Liver (tissue), 3 donors: Measurements from ENCODE around the gene DAPK1.

Experiments
- FOXA1 ChIP-seq: IDR thresholded peaks from 2 replicates; pipeline ENCODE4 v1.6.1; 2016; ENCODE audit warnings: antibody characterized with exemption
- FOXA2 ChIP-seq: IDR thresholded peaks from 2 replicates; pipeline ENCODE4 v1.6.1; 2016; ENCODE audit warnings: antibody characterized with exemption
- HNF4G ChIP-seq: IDR thresholded peaks from 2 replicates; pipeline ENCODE4 v1.6.1; 2016; ENCODE audit warnings: antibody characterized with exemption
- RAD21 ChIP-seq, 2 donors: IDR thresholded peaks; 2 replicates each; pipeline ENCODE4 v1.6.1; 2016; ENCODE audit warnings: antibody characterized with exemption in 2 of 2, mild to moderate bottlenecking in 2 of 2
- REST ChIP-seq: IDR thresholded peaks from 2 replicates; pipeline ENCODE4 v1.6.1; 2016; ENCODE audit warnings: antibody characterized with exemption, mild to moderate bottlenecking
- RXRA ChIP-seq, 2 donors: IDR thresholded peaks; 2 replicates each; pipeline ENCODE4 v1.6.1; 2017 to 2018; ENCODE audit warnings: antibody characterized with exemption in 2 of 2, mild to moderate bottlenecking in 1 of 2
- SP1 ChIP-seq: IDR thresholded peaks from 2 replicates; pipeline ENCODE4 v1.6.1; 2018; ENCODE audit warnings: antibody characterized with exemption, mild to moderate bottlenecking
- TF ChIP-seq, protein P1 (sequence below): fragments of 150-350 bp; IDR thresholded peaks from 2 replicates; pipeline ENCODE4 v1.5.1; 2017; ENCODE audit warnings: improper control_type of control experiment, low read depth, low read length; ENCODE audit not compliant: missing input control
- TF ChIP-seq, protein P2 (sequence below): IDR thresholded peaks from 2 replicates; pipeline ENCODE4 v1.6.1; 2016; ENCODE audit warnings: antibody characterized with exemption
- TF ChIP-seq, protein P3 (sequence below): IDR thresholded peaks from 2 replicates; pipeline ENCODE4 v1.6.1; 2016; ENCODE audit warnings: antibody characterized with exemption
- TF ChIP-seq, protein P4 (sequence below): IDR thresholded peaks from 2 replicates; pipeline ENCODE4 v1.6.1; 2016; ENCODE audit warnings: antibody characterized with exemption
- donor health status: healthy.
- donor health status: healthy.

GRCh38 chr9:87673446-87674120 is 175.9 kb downstream of the DAPK1 start:
- TF ChIP-seq, protein P1, sequence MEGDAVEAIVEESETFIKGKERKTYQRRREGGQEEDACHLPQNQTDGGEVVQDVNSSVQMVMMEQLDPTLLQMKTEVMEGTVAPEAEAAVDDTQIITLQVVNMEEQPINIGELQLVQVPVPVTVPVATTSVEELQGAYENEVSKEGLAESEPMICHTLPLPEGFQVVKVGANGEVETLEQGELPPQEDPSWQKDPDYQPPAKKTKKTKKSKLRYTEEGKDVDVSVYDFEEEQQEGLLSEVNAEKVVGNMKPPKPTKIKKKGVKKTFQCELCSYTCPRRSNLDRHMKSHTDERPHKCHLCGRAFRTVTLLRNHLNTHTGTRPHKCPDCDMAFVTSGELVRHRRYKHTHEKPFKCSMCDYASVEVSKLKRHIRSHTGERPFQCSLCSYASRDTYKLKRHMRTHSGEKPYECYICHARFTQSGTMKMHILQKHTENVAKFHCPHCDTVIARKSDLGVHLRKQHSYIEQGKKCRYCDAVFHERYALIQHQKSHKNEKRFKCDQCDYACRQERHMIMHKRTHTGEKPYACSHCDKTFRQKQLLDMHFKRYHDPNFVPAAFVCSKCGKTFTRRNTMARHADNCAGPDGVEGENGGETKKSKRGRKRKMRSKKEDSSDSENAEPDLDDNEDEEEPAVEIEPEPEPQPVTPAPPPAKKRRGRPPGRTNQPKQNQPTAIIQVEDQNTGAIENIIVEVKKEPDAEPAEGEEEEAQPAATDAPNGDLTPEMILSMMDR: no peak
- TF ChIP-seq FOXA2: no peak
- no peak for TF ChIP-seq REST
- TF ChIP-seq, protein P2, sequence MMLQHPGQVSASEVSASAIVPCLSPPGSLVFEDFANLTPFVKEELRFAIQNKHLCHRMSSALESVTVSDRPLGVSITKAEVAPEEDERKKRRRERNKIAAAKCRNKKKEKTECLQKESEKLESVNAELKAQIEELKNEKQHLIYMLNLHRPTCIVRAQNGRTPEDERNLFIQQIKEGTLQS: no peak
- TF ChIP-seq, protein P3, sequence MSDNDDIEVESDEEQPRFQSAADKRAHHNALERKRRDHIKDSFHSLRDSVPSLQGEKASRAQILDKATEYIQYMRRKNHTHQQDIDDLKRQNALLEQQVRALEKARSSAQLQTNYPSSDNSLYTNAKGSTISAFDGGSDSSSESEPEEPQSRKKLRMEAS: no peak
- TF ChIP-seq RAD21 (IDR thresholded peaks at IDR 0.05): no peak
- no peak for TF ChIP-seq HNF4G
- TF ChIP-seq, protein P4, sequence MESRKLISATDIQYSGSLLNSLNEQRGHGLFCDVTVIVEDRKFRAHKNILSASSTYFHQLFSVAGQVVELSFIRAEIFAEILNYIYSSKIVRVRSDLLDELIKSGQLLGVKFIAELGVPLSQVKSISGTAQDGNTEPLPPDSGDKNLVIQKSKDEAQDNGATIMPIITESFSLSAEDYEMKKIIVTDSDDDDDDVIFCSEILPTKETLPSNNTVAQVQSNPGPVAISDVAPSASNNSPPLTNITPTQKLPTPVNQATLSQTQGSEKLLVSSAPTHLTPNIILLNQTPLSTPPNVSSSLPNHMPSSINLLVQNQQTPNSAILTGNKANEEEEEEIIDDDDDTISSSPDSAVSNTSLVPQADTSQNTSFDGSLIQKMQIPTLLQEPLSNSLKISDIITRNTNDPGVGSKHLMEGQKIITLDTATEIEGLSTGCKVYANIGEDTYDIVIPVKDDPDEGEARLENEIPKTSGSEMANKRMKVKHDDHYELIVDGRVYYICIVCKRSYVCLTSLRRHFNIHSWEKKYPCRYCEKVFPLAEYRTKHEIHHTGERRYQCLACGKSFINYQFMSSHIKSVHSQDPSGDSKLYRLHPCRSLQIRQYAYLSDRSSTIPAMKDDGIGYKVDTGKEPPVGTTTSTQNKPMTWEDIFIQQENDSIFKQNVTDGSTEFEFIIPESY: no peak
- TF ChIP-seq RXRA (IDR thresholded peaks at IDR 0.05): no peak
- TF ChIP-seq SP1: no peak
- TF ChIP-seq FOXA1: no peak
